Stimulated activated CD8-positive, alpha-beta memory T cell treated with anti-CD3 and anti-CD28 coated beads, Interleukin-15, amount 100 ng/mL, for 4 hours (primary cell): ENCODE measurements around the gene TLE4.
A peak's percentile ranks its signal among the peaks of the same experiment; 100 is the strongest.

ENCODE experiments used
- DNase-seq, 2 donors: peaks; one replicate each; pipeline ENCODE4 v3.0.0-alpha.2; 2020; ENCODE audit warnings: low read depth in 2 of 2

The TLE4 gene

GRCh38 chr9:79571309-79572031 lies at the start of gene TLE4:
Gene TLE4 (plus strand): TSS chr9:79571965. CDS start chr9:79572791, 826 bp downstream.
- DNase-seq, result peak; percentile 100

GRCh38 chr9:79522793-79523192 lies 49.0 kb upstream of the TLE4 start:
- DNase-seq, result no peak

DNA sequence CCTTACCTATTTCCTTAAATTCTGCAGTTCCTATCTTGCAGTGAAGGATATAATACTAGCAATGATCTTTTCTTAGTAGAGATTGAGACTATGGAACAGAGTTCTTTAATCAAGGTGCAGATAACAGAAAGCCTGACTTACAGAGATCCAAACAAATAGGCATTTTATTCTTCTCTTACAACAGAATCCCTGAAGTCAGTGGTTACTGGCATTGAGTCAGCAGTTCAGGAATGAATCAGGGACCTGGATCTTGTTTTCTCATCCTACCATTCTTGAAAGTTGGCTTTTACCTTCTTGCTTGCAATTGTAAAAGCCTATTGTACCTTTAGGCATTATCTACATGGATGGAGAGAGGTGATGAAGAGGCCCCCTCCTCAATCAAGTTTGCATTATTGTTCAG lies 47.5 kb upstream of the TLE4 start:
- no peak for DNase-seq

DNA sequence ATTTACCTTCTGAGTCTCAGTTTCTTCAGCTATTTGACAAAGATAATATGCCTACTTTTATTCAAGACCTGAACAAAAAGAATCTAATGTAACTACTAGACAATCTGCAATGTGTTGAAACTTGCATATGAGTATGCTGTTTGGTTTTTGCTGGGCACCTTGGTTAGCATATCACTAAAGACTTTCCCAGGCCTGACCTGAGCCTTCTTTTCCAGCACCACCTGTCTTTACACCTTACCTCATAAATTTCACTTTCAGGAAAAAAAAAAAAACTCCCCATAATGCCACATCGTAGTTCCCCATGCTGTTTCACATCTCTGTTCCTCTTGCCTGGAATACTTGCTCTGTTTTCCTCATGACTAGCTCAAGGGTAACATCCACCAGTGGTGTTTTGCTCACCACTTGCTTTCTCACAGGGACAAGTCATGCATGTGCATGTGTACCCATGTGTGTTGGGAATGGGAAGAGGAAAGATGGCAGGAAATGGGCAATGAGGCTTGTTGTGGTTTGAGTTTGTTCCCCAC lies 45.6 kb upstream of the TLE4 start:
- no peak for DNase-seq

- no peak for DNase-seq
These were observed 36.2 kb upstream of the TLE4 start for GRCh38 chr9:79535534-79535933.

DNA sequence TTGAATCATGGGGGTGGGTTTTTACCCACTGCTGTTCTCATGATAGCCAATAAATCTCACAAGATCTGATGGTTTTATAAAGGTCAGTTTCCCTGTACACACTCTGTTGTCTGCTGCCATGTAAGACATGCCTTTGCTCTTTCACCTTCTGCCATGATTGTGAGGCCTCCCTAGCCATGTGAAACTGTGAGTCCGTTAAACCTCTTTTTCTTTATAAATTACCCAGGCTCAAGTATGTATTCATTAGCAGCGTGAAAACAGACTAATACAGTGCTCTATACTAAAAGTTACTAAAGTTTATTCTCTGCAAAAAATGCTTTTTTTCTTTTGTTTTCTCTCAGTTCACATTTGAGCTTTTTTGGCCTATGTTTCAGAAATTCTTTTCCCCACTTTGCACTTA lies 33.9 kb upstream of the TLE4 start:
- DNase-seq, result no peak

GRCh38 chr9:79542735-79543620 lies 28.8 kb upstream of the TLE4 start:
- no peak for DNase-seq

DNA sequence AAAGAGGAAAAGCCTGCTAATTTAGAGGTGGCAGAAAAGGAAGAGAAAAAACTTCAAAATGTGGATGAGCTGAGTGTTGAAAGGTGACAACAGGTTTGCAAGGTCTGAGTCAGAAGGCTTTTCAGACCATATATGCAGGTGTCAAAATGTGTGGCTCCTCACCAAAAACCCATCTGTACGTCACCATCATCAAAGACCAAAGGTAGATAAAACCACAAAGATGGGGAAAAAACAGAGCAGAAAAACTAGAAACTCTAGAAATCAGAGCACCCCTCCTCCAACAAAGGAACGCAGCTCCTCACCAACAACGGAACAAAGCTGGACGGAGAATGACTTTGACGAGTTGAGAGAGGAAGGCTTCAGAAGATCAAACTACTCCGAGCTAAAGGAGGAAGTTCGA lies 27.4 kb upstream of the TLE4 start:
- peak in 1 of 2 donors; percentile 7 for DNase-seq

DNA sequence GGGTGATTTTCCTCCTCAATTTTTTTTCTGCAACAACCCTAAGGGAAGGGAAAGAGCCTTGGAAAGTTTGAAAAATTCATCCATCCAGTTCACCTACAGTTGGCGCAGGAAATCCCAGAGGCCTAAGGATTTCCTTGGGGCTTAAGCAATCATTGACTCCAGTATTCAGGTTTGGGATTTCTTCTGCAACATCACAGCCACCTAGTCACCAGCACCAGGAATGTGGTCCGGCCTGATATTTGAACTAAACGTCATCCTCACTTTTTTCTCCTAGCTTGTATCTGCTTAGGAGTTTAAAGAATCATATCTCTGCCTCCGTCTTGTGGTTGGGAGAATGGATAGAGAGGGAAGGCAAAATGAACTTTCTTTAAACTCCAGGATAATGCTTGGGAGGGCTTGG lies 20.2 kb upstream of the TLE4 start:
- DNase-seq, result no peak

DNA sequence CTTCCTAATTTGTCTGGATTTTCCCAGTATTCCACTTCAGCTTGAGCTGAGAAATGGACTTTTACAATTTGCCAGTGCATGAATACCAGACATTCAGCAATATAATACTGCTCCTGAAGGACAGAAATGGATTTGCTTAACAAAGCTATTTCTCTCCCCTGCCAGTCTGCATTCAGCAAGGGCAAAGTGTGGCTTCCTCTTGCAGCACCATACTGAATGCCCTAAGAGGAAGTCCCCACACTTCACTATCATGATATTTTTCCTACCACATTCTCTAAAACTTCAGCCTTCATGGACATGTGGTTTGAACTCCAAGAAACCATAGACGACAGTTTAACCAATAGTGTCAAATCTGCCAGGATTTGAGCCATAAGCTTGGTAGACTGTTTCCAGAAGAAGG lies 19.8 kb upstream of the TLE4 start:
- no peak for DNase-seq

DNA sequence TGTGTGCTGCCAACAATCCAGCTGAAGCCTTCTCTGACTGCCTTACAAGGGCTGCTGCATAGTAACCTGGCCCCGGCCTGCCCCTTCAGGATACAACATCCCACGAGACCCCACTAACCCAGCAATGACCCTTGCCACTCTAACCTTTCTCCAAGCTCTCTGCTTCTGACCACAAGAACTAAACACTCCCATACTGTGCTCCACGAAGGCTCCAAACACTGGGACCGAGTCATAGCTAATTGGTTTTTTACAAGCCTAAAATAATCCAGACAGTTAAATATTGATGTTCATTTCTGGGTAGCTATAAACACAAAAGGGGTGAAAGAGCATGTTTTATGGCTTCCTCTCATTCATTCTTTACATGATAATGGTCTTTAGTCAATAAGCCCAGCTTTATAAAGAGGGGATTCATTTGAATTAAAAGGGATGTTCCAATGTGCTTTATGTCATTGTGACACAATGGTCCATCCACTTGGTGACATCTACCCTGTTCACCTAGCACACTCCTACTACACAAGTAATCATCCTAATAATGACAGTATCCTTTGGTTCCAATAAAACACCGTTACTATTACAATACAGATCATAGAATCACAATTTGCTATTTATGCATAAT lies 16.2 kb upstream of the TLE4 start:
- DNase-seq, result no peak

DNA sequence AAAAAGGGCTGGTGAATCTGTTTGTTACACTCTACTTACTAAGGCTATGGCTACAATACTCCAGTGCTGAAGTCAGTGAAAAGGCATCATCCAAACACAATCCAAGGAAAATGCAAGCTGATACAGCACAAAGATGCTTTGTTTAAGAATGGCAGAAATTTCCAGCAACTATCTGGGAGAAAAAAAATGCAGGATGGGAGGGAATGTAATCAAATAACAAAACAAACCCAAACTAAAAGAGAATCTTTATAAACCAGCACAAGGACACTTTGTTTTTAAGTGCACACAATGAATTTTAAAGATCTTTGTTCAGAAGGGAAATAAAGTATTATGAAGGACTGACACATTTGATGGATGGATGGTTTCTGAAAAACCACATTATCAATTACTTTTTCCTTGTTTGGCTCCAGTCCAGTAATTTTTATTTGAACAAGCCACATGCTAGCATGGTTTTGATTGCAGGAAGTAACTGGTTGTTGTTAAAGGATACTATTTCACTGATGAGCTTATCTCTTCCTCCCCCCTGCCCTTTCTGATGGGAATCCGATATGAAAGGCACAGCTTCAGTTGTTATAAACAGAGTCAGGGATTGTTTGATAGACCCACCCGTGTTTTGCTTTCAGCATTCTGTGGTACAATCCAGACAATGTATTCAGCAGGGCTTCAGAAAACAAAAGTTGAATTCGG lies 12.1 kb upstream of the TLE4 start:
- no peak for DNase-seq

DNA sequence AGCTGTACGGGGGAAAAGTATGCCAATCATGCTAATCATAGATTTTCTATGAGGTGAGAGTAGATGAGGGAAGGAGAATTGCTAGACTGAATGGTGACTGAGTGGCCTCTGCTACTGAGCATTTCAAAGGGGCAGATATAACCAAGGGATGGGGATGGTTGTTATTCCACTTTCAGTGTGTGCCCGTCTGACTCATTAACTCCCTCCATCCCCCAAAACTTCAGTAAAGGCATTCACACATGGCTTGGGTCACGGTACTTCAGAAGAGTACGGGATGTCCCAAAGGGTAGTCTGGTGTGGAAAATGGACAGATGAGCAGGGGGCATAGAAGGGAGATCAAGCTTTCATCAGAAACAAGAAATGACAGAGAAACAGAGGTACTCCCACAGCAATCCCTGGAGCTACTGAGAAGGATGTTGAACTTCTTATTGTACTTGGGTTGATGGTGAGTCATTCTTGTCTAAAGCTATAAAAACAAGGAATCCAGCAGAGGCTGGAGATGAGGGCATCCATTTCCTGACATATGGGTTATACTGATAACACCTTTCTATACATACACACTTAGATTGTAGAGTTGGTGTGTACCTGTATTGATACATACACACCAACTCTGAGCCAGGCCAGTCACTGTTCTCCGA lies 8.9 kb upstream of the TLE4 start:
- no peak for DNase-seq

DNA sequence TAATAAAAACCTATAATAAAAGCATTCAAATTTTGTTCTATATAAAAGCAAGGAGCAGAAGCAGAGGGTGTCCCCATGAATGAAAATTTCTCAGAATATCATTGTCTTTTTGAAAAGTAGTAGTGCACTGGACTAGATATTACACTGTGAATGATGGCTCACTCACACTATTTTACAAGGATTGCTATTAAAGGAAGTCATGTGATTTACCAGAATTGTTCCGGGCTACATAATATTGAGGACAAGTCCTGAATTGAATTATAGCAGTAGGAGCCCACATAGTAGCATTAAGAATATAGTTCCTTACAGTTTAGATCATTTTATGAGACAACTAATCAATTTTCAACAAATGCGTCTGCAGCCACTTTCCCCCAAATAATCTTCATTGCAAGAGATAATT lies 7.7 kb upstream of the TLE4 start:
- DNase-seq, result no peak

GRCh38 chr9:79565245-79565644 lies 6.5 kb upstream of the TLE4 start:
- no peak for DNase-seq

DNA sequence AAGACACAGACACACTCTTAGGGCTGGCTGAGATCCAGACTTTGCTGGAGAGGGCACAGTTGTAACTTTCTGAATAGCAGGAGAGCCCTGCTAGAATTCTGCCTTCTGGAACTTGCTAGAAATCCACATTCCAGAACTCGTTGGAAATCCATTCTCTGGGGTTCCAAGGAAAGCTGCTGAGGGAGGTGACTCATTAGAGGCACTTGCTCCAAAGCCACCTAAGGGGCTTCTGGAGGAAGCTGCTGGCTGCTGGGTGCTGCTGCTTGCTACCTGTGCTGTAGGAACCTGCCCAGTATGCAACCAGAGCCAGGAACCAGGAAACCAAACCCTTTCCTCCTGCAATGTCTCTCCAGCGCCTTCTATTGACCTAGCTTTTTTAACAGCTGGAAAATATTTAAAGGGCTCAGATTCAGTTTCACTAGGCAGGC lies 4.1 kb upstream of the TLE4 start:
- DNase-seq, result no peak

DNA sequence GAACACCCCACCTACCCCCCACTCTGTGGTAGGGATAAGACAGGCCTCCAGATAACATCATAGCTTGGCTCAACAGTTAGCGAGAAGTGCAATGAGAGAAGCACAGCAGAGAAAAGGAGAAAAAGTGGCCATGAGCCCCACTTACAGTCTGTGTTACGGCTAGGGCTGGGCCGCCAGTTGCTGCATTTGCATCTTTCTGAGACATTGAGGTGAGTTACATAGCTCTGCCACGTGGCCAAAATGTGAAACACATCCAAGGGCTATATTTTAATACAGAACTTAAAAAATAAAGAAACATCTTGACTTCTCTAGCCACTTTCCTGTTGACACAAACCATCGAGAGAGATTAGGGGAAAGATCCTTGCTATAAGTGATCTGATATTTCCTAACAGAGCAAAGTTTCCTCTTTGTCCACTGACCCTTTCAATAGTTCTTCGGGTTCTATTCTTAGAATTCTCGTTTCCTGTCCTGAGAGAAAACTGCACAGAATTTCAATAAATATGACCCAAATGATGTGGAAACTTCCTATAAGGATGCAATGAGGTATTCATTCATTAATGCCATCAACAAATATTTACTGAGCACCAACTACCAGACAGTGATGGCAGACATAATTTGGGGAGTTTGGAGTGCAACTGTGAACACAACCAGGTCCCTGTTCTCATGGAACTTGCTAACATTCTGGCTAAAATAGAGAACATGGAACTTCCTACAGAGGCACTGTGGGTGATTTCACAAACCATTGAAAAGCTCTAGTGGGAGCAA lies 3.2 kb upstream of the TLE4 start:
- no peak for DNase-seq

GRCh38 chr9:79569814-79570447 lies 1.8 kb upstream of the TLE4 start:
- no peak for DNase-seq

GRCh38 chr9:79570448-79571308 lies 1.1 kb upstream of the TLE4 start:
- peak in 1 of 2 donors; percentile 12 for DNase-seq
